Fibroblast of gingiva (primary cell): ENCODE data around the gene MS4A8.
"Not testable (repeated sequence)": the region's sequence is repeated elsewhere in the genome, so short reads cannot be mapped to it uniquely, and the experiment has no call there.

Experiments used
- DNase-seq: peaks from one replicate; pipeline ENCODE4 v3.0.0-alpha.2; 2011; ENCODE audit warnings: low read depth

The MS4A8 gene

GRCh38 chr11:60725592-60725991 lies 26.2 kb downstream of the MS4A8 start:
- DNase-seq: no peak

DNA sequence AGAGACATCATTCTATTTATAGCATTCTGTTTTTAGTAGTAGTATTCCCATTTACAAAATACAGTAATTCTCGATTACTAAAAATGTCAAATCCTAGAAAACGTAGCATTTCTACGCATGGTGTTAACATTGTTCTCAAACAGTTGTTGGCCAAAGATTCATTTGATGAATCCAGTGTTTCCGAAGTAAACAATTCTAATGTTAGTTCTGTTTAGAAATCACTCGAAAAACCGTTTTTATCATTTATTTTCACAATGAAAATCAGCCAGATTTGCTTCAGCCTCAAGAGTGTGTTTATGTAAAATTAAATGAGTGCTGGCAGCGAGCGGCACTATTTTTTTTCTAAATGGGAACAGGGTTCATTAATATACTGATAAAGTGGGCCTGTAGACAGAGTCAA lies 32.2 kb downstream of the MS4A8 start:
- no peak for DNase-seq

DNA sequence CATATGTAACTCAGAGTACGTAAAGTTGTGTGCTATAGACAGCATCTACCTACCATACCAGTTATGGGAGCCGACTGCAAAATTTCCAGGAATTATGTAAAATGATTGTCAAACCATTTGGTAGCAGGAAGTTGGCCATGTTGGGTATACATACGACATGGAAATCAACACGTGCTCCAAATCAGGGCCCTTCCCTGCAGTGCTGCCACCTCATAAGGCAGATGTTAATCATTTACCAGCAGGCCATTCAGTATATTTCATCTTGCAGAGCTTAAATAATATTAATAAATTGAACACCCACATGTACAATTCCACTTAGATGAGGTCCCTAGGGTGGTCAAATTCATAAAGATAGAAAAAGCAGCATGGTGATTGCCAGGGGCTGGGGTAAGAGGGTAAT lies 34.9 kb downstream of the MS4A8 start:
- no peak for DNase-seq

DNA sequence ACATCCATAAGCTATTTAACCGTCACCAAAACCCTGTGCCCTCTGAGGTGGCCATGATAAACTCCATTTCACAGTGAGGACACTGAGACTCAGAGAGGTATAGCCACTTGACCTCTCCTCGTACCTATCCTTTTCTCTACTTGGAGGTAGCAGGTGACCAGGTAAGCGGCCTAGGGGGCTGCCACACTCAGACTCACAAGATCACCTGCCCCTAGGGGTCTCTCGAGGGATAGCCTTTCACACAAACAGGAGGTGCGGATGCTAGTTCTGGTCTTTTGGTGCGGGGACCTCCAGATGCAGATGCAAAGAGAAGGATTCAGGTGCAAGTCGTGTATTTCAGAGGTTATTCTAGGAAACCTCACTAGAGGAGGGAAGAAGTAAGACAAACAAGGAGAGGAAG lies 39.7 kb downstream of the MS4A8 start:
- no peak for DNase-seq

DNA sequence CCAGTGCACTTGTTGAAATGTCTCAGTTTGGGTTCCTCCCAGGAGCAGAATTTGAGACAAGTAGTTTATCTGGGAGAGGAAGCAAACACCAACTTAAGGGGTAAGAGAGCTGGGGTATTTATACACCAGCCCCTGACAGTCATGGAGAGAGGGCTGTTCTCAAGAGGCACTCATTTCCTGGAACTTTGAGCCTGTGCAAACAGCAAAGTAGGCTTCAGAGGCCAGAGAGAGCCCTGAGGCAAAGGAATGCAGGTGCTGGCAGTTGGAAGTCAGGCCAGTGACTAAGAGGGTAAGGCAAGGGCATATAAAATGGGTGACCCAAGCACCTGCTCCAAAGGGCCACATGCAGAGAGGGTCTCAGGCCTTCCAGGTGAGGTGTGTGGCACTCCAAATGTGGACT lies 41.2 kb downstream of the MS4A8 start:
- DNase-seq: no peak

- no peak for DNase-seq
Observed at GRCh38 chr11:60741421-60741820, 42.0 kb downstream of the MS4A8 start.

- DNase-seq: no peak
Observed at GRCh38 chr11:60743058-60743457, 43.6 kb downstream of the MS4A8 start.

DNA sequence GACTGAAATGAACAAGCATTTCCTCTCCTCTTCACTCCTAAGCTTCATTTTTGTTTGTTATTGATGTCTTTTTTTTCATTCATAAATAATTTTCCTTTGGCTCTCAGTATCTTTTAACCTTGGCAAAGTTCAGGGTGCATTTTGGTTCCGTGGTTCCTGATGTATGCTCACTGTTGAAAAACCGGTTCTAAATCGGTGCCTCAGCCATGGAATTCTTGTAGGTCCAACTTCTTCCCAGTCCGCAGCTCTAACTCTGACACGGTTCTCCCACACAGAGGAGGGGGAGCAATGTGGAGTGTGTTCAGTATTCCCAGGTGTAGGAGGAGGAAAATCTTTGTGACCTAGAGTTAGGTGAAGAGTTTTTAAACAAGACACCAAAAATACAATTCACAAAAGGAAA lies 44.7 kb downstream of the MS4A8 start:
- DNase-seq: no peak

- DNase-seq: no peak
Observed at GRCh38 chr11:60747359-60747873, 48.0 kb downstream of the MS4A8 start.

DNA sequence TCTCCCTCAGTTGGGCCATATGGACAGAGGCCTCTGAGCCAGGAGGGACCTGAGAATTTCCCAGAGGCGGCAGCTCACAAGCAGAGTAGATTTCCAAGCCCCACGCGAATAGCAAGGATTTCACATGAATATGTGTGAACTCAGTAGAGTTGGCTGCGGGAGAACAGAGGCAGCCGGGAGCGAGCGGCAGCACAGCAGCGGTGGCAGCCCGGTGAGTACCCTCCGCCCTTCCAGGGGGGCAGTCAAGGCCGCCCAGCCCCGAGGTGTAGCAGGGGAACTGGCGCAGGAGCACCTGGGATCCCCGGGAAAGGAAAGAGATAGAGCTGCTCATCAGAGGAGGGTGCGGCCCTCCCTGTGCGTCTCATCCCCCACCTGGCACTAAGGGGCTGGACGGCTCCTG lies 48.8 kb downstream of the MS4A8 start:
- no peak for DNase-seq

GRCh38 chr11:60748821-60749220 lies 49.4 kb downstream of the MS4A8 start:
- DNase-seq: no peak

- DNase-seq: no peak
Observed at GRCh38 chr11:60750911-60751310, 51.5 kb downstream of the MS4A8 start.

GRCh38 chr11:60753309-60753708 lies 53.9 kb downstream of the MS4A8 start:
- no peak for DNase-seq

DNA sequence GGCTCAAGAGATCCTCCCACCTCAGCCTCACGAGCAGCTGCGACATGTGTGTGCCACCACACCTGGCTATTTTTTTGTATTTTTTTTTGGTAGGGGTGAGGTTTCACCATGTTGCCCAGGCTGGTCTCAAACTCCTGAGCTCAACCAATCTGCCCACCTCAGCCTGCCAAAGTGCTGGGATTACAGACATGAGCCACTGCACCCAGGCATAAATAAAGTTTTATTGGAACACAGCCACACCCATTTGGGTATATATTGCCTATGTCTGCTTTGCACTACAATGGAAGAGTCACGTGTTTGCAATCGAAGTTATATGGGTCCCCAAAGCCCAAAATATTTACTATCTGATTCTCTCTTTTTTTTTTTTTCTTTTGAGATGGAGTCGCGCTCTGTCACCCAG lies 55.5 kb downstream of the MS4A8 start:
- no peak for DNase-seq

DNA sequence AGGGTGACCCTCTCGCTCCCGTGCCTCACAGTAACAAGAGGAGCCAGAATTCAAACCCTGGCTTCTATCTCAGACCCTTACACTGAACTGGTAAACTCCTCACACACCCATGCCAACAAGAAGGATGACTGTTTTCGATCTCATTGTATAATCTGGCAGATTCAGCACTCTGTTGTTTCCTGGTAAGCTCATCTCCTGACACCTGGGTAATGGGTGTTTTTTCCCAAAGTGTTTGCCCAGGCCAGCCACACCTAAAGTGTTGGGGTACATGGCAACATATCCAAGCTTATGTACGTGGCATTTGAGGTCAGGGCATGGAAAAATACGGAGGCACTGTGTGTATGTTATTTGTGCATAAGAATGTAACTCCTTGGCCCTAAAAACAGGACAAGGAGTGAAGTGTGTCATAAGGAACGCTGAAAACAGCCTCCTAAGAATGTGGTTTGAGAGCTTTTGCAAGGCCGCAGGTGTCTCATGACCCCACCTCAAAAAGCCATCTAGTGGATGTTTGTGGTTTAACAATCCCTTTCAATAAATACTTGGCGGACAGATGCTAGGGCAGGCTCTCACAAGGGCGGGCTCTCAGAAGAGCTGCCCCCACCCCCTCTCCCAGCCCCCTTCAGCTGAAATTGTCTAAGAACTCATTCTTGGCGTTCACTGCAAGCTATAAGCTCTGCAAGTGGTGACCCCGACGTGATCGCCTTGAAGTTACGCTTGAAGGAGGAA lies 57.1 kb downstream of the MS4A8 start, which contains the start of gene MS4A15:
Gene MS4A15, plus strand, starts transcription at position 561 of the 726 bp plus-strand sequence. CDS start 6,867 bp downstream, outside the sequence.
- DNase-seq: no peak

DNA sequence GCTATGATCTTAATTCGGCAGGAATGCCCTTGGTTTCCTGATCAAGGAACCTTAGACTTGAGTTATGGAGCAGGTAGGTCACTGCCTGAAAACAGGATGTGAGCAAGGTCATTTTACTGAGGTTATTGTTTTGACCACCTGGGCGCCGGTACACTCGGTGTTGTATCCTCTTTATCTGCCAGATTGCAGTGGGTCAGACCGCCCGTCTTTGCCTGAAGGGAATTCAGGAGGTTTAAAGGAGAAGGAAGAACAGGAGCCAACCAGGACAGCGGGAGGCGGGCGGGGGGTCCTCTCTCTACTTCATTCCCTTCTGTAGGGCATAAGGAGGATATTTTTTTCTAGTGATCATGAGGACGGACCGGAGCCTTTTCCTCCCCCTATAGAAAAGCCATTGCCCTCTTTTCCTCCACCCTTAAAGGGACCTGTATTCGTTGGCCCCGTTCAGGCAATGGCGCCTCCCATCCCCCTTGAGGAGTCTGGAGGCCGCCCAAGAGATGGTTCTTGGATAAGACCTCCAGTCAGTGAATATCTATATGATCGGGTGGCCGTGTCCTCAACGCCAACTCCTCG lies 57.9 kb downstream of the MS4A8 start:
- no peak for DNase-seq

GRCh38 chr11:60758671-60759070 lies 59.3 kb downstream of the MS4A8 start:
- not testable (repeated sequence) for DNase-seq

- not testable (repeated sequence) for DNase-seq
Observed at GRCh38 chr11:60759438-60760225, 60.2 kb downstream of the MS4A8 start.

- DNase-seq: no peak
Observed at GRCh38 chr11:60761436-60762190, 62.2 kb downstream of the MS4A8 start.

DNA sequence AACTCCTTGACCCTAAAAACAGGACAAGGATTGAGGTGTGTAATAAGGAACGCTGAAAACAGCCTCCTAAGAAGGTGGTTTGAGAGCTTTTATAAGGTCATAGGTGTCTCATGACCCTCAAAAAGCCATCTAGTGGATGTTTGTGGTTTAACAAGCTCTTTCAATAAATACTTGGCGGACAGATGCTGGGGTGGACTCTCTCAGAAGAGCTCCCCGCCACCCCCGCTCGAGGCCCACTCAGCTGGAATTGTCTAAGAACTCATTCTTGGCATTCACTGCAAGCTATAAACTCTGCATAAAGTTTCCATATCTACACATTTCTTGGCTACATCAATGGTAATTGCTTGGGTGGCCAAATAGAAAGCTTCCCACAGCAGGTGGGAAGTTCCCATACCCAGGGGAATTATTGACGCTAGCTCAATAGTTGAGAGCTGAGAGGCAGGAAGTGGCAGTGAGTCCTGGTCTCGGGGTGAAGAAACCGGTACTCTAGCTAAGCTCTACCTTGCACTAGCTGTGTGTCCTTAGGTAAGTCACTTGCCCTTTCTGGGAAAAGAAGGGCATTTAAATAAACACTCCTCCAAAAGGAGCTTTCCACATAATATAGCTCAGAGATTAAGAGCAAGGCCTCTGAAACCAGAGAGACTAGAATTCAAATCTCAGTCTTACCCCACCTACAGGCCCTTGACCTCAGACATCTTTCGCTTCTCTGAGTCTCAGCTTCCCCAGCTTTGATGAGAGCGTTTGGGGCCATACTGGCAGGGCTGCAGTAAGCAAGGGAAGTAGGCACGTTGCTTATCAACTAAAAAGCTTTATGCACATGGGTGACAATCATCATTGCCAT lies 63.7 kb downstream of the MS4A8 start:
- DNase-seq: no peak

- DNase-seq: no peak
Observed at GRCh38 chr11:60763692-60764369, 64.4 kb downstream of the MS4A8 start.
